UCSD-AML1 (cell line): Measurements from ENCODE around the gene LYRM4.
A peak's percentile ranks its signal among the peaks of the same experiment; 100 is the strongest.

Source experiments
- DNase-seq: peaks from one replicate; lab custom pipeline; 2025; ENCODE audit not compliant: unreplicated experiment; lab: John Stamatoyannopoulos, UW

The LYRM4 gene

DNA sequence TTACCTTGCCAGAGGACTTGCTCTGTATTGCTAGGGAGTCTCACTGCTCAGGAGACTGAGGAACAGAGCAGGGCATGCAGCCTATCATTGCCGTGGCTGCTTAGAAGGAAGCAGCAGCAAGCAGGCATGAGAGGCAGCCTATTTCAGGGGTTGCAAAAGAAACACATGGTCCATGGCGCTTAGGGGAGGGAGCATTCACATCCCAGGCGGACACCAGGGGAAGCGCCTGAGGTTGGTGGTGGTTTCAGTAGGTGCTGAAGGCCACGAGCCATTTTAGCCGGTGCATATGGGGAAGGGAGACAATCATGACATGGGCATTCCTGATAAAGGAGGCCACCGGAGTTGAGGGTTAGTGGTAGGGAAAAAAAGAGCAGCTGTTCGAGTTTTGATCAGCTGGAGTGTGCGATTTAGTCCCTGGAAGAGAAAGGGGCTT is 21.5 kb upstream of the LYRM4 start:
- no peak for DNase-seq

- no peak for DNase-seq
Measured at GRCh38 chr6:5280920-5281319, 20.2 kb upstream of the LYRM4 start.

- DNase-seq, result no peak
Measured at GRCh38 chr6:5279891-5280338, 19.2 kb upstream of the LYRM4 start.

DNA sequence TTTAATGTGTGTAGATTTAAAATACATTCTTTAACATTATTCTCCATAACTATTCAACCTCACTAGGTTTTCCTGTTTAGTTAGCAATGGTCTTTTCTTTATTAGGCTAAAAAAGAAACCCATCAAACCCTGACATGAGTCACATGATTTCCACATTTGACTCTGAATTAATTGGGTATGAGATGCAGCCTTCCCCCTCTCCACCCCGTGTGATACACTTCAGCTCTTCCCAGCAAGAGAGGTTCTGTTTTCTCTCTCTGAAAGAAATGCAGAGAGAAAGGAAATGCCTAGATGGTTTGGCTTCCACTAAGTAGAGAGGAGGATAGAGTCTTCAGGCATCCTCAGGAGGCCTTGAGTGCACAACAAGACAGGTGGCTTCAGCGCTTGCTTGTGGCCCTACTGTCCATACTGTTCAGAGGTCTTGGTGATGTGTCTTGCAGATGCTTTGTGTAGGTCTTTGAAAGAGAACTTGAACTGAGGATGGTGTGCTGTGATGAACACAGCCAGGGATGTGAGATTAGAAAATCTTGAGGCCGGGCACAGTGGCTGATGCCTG is 17.9 kb upstream of the LYRM4 start:
- no peak for DNase-seq

DNA sequence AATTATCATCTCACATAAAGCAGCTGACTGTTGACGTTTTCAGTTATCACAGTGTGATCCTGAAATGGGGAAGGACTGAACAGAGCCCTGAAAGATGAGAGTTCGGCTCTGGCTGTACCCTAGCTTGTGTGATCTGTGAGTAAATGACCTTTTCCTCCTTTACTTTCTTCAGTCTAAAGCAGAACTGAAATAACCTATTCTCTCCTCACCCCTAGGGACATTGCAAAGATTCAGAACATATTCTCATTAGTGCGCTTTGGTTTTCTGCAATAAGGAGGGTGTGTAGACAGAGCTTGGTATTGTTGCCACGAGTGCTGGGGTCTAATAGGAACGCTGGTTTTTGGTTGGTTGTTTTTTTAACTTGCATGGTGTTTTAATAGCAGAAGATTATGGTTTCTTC is 17.3 kb upstream of the LYRM4 start:
- DNase-seq, result no peak

- DNase-seq, result no peak
Measured at GRCh38 chr6:5277589-5277988, 16.8 kb upstream of the LYRM4 start.

DNA sequence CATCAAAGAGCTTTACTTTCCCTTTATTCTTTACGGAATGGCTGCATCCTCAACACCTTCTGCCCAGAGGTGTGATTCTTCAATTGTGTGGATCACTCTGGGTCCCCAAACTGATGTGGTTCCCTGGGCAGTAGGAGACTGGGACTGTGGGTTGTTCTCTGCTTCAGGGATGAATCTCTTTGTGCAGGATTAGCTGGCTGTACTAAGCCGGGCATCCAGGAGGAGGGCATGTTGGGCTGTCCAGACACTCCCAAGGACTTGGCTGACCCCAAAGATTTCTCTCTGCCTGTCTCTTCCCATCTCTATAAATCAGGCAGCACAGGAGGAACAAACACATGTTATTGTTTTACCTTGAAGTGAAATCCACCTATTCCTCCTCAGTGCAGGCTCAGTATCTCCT is 15.8 kb upstream of the LYRM4 start:
- no peak for DNase-seq

DNA sequence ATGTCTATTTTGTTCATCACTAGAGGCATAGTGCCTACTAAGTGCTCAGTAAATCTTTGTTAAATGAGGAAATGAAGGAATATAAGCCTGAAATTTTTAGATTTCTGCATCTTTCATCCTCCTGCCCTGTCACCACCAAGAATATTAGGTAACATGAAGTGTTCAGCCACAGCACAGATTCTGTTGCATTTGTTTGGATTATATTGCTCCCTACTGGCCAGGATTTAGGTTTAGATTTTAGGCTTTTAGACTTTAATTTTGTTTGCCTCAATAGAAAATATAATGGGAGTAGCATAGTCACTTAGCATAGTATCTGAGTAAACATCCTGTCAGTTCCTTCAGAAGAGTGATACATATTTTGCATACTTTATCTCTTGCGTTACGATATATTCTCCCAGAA is 14.7 kb upstream of the LYRM4 start:
- DNase-seq, result no peak

DNA sequence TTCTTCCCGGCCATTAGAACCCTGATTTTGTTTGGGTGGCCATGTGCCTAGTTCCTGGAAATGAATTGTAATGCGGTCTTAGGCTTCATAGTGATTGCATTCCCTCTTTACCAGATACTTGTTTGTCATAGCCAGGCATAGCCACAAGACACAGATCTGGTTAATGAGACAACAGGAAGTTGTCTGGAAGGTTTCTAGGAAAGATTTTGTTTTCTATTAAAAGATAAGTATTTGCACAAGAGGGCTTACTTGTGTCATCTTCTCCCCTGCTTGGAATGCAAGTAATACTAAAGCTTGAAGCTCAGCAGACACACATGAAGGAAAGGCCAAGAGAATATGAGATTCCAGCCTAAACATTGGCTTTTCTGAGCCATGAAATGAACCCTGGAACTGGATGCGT is 13.5 kb upstream of the LYRM4 start:
- no peak for DNase-seq

DNA sequence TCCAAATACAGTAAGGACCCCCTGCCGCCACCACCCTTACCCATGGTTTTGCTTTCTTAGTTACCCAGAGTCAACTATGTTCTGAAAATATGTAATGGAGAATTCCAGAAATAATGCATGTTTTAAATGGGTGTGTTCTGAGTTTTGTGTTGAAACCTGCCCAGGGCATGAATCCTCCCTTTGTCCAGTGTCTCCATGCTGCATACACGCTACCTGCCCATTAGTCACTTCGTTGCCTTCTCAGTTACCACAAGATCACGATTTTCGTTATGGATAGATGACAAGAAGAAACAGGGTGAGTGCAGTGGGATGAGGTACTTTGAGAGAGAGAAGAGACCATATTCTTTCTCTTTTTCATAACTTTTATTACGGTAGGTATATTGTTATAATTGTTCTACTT is 11.2 kb upstream of the LYRM4 start:
- DNase-seq, result no peak

- no peak for DNase-seq
Measured at GRCh38 chr6:5270093-5270680, 9.4 kb upstream of the LYRM4 start.

- DNase-seq, result no peak
Measured at GRCh38 chr6:5266423-5266822, 5.7 kb upstream of the LYRM4 start.

DNA sequence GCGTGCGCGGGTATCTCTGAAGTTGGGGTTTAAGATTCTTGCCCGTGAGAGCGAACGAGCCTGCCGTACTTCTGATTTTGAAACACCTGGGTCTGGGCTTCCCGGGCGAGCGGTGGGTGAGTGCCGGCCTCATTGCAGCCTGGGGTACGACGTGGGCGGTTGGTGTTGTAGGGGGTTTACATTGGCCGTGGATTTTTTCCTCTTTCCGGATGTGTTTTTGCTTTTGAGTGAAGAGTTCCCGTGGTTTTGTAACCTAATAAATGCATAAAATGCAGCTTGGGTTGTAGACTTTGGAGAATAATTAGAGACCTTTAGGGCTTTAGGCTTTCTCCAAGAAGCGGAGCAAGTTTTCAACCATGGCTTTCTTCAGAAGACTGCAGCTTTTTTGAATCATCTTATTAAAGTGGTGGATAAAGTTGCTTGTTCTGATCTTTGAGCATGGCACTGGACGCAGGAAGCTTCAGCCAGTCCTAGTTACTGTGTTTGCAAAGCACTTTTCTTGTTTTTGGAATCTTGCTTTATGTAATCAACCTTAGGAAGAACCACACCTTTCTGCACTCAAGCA is 877 bp upstream of the LYRM4 start:
- DNase-seq, result no peak

DNA sequence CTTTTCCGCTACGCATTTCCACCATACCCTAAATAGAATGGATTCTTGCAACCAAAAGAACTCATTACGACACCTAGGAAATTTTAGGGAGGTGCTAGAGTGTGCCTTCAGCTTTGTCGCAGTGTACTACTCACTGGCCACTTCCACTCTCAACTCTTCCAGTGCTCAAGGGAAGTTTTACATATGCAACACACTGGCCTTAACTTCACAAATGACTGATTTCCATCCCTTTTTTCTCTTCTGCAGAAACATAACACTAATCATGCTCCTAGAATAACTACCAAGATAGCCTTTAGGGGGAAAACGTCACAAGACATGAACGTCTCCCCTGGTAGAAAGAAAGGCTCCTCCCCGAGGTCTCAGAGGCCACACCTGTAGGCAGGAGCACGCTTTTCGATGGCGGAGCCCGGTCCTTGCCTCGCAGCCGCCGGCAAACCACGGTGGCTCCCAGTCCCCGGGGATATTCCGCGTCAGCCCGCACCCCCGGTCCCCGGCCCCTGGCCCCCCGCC is 584 bp downstream of the LYRM4 start:
- peak; percentile 64 for DNase-seq

DNA sequence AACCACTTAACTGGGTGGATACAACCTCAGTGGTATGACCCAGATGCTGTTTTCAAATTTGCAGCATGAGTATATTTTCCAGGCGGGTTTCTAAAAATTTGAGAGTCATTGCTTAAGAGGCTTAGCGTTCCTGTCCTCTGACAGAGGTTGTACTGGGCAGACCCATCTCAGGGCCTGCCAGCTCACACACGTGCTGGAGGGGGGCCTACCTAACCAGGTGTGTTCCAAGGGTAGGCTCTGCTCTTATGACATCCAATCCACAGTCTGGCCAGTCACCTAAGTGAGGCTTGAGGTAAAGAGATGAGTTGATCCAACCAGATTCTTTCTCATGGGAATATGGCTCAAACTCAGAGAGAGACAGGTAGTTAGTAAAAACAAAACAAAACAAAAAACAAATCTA is 1.3 kb downstream of the LYRM4 start:
- no peak for DNase-seq

DNA sequence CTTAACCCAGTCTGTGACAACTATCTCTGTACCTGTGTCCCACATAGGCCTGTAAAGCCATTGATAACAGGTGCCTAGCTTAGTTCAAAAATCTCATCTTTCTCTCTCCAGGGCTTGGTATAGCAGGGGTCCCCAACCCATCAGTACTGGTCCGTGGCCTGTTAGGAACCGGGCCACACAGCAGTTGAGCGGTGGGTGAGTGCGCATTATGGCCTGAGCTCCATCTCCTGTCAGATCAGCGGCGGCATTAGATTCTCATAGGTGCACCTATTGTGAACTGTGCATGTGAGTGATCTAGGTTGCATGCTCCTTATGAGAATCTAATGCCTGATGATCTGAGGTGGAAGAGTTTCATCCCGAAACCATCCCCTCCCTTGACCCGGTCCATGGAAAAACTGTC is 3.4 kb downstream of the LYRM4 start:
- no peak for DNase-seq

GRCh38 chr6:5256952-5257351 is 3.8 kb downstream of the LYRM4 start:
- no peak for DNase-seq

GRCh38 chr6:5250911-5251310 is 9.8 kb downstream of the LYRM4 start:
- DNase-seq, result no peak

DNA sequence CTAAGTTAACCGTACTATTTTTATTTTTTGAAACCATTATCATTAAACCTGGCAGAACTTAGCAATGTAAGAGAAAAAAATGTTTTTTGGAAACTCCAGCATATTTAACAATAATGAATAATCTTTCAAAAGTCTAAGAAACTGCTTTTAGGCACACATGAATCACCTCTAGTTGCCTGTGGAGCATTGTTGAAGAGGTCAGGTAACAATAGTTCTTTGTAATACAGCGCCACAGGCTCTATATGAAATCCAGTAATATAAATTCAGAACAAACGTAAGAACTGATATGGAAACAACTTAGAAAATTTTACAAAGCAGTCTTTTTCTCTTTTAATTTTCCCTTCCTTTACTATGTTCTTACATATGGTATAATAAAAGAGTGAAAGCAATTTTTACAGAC is 10.3 kb downstream of the LYRM4 start:
- DNase-seq, result no peak

GRCh38 chr6:5249451-5250122 is 11.2 kb downstream of the LYRM4 start:
- DNase-seq, result no peak

DNA sequence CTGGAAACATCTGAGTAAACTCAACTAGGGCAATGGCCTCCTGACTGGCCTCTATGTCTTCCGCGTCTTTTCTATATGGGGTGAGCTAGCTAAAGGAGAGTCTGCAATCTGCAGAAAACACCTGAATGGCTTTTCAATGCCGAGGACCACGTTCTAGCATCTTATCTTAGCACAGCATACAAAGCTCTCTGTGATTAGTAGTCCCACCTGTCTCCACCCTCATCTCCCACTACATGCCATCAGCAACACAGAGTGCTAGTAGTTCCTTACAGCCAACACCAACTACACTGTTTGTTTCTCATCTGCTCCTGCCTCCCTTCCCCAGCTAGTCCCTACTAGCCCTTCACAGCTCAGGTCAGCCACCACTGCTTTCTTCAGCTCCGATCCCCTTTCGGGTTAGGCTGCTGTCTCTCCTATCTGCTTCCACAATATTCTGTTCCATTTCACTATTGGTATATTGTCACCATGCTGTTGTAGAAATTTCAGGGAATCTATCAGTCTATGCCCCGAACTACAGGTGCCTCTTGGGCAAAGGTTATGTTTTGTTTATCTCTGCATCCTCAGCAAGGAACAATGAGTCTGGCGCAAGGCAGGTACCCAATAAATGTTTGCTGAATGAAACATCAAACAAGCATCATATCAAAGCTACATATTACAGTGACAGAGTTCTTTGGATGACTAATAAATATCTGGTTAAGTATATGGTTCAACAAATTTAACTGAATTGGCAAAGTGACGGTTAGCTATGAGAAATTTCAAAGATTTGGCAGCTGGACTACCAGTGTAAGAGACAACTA is 12.2 kb downstream of the LYRM4 start:
- DNase-seq, result no peak
